Keratinocyte (primary cell): ENCODE data around the gene GALNT13.

Source experiments
- CTCF ChIP-seq, 3 experiments: IDR thresholded peaks in 1 of 3; conservative IDR thresholded peaks in 1 of 3; optimal IDR thresholded peaks in 1 of 3; 2 replicates in 2 of 3; 3 replicates in 1 of 3; pipeline versions ENCODE3 to v1.5.1; 2011; ENCODE audit warnings: low read length in 3 of 3, mild to moderate bottlenecking in 3 of 3, moderate library complexity in 2 of 3, control low read depth in 1 of 3, inconsistent platforms in 1 of 3; ENCODE audit not compliant: insufficient read depth in 2 of 3; ENCODE audit errors: extremely low read depth in 1 of 3
- EZH2 ChIP-seq: IDR thresholded peaks from one replicate; pipeline ENCODE4 v1.6.1; 2012; ENCODE audit warnings: inconsistent platforms, mild to moderate bottlenecking, low read length, moderate library complexity

GRCh38 chr2:154402213-154402612, 530.5 kb downstream of the GALNT13 start:
- peak in 1 of 3 experiments; percentile 43 for TF ChIP-seq CTCF (optimal IDR thresholded peaks at IDR 0.05 in 1 of 3, IDR thresholded peaks at IDR 0.05 in 1 of 3, conservative IDR thresholded peaks at IDR 0.05 in 1 of 3; ENCODE audit: extremely low read depth in 1 of 3, insufficient read depth in 2 of 3, low read length in 3 of 3)
- no peak for TF ChIP-seq EZH2
